GM04503 (cell line): ENCODE data around the gene CABP7.

Experiments
- DNase-seq: peaks from one replicate; pipeline ENCODE4 v3.0.0-alpha.2; 2012; ENCODE audit warnings: low read depth

The CABP7 gene

DNA sequence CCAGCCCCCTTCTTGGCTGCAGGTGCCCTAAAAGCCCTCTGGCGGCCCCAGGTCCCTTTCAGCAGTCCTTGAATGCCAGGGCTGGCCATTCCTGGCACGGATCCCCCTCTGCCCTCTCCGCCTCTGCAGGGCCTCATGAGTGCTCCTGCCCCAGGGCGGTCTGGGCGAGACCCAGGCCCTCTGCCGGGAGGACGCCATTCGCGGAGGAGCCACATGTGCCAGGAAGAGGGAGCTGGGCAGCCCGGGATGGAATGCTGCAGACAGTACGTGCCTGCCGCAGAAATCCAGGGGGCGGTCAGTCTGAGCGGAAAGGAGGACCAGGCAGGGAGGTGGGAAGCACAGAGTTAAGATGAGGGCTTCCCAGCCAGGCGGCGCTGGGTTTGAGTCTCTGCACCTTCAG lies 2.8 kb downstream of the CABP7 start:
- DNase-seq, result no peak

GRCh38 chr22:29723766-29724165 lies 4.0 kb downstream of the CABP7 start:
- DNase-seq, result no peak

DNA sequence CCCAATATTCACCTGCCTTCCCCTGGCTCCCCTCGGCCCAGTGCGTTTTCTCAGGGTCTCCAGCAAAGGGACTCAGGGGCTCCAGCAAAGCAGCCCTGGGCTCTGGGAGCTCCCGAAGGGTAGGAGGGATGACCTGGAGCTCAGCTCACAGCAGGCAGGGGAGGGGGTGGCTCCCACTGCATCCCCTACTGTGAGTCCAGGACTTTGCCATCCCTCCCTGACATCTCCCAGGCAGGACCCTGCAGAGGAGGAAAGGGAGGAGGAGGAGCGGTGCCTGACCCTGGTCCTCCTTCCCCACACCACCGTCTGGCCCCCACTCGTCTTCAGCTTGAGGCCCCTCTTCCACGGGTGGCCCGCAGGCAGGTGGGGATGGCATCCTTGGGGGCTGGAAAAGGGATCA lies 5.0 kb downstream of the CABP7 start:
- no peak for DNase-seq

DNA sequence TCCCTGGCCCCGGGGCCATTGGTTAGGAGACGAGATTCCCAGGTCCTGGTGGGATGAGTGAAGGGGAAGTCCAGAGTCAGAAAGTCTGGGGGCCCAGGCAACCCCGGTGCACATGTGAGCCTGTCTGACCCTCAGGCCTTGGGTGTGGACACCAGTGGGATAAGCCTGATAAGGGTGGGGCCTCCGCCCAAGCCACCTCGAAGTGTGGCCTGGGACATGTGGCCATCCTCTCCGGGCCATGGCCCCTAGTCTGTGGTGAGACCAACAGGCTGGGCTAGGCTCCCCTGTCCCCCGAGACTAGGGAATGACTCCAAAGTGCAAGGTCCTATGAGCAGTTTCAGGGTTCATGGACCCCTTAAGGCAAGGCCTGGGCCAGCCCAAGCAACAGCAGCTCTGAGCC lies 6.3 kb downstream of the CABP7 start:
- DNase-seq, result no peak

GRCh38 chr22:29726512-29727130 lies 6.8 kb downstream of the CABP7 start:
- DNase-seq, result no peak

DNA sequence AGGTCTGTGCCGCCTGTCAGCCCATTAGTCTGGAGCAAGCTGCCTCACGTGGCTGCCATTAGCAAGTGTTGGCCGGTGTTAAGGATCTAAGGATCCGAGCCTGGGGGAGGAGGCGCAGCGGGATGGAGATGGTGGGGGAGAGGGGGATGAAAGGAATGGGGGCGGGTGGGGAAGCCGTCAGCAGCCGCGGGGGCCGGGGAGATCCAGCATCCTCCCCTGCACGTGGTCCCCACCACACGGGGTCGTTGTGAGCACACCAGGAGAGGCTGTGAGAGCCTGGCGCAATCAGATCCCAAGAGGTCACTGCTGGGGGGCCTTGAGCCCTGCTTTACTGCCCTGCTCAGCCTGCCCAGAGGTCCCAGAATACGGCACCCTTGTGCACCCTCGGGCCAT lies 7.3 kb downstream of the CABP7 start:
- DNase-seq, result no peak

DNA sequence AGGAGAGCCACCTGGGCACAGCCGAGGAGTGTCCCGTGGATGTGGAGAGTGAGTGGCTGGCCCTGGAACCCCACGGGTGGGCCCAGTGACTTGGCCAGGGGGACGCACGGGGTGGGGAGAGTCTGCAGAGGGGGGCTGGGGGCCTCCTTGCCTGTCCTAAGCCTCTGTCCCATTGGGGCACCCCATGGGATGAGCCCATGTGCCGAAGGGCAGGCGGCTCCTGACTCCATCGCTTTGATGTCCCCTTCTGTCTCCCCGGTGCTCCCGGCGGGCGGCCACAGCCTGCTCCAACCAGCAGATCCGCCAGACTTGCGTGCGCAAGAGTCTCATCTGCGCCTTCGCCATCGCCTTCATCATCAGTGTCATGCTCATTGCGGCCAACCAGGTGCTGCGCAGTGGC lies 9.4 kb downstream of the CABP7 start:
- DNase-seq, result no peak

DNA sequence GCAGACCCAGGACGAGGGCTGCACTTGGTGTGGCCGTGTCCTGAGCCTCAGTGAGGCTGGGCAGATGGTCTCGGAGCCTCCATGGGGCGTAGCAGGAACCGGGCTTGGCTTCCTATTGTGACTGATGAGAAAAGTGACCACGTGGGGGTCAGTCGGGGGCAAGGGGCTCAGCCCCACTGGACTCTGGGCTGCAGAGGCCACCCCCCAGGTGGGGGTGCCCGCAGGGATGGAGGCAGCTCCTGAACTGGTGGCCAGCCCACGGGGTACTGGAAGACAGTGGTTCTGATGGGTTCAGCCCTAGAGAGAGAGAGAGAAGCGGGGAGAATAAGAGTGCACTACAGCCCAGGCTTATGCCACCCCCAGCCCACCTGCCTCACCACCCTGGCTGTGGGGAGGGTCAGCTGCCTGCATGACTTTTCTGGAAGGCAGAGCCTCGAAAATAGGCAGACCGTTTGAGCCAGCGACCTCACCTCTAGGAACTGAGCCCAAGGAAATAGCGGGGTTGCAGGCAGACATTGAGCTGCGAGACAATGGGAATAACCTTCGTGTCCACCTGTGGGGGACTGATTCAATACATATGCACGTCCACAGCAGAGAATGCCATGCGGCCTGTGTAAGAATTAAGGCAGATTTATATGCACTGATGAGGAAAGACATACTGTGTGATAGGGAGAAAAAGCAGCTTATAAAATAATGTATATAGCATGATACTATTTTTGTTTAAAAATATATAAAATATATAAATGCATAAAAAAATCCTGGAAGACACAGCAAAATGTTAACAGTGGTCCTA lies 11.5 kb downstream of the CABP7 start:
- no peak for DNase-seq

GRCh38 chr22:29732883-29733282 lies 13.1 kb downstream of the CABP7 start:
- no peak for DNase-seq

- DNase-seq, result no peak
Observed at GRCh38 chr22:29733362-29734201, 13.8 kb downstream of the CABP7 start.

DNA sequence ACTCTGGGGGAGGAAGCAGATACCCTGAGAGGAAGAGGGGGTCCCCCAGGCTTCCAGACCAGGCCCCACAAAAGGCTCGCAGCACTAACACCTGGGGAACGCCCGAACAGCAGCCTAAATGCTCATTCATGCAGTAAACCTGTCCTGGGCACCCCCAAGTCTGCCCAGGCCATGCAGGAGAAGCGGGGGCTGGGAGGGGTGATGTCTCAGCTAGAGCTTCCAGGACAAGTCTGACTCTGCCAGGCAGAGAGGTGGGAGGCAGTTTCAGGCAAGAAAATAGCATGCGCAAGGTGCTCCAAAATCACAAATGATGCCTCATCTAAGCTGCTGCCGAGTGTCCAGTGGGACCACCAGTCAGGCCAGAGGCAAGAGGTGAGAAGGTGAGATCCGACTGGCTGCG lies 14.6 kb downstream of the CABP7 start:
- no peak for DNase-seq

GRCh38 chr22:29734838-29735237 lies 15.0 kb downstream of the CABP7 start:
- DNase-seq, result no peak

GRCh38 chr22:29735416-29735815 lies 15.6 kb downstream of the CABP7 start:
- no peak for DNase-seq

- DNase-seq, result no peak
Observed at GRCh38 chr22:29737251-29738117, 17.7 kb downstream of the CABP7 start.

GRCh38 chr22:29738118-29738815 lies 18.5 kb downstream of the CABP7 start:
- DNase-seq, result no peak

DNA sequence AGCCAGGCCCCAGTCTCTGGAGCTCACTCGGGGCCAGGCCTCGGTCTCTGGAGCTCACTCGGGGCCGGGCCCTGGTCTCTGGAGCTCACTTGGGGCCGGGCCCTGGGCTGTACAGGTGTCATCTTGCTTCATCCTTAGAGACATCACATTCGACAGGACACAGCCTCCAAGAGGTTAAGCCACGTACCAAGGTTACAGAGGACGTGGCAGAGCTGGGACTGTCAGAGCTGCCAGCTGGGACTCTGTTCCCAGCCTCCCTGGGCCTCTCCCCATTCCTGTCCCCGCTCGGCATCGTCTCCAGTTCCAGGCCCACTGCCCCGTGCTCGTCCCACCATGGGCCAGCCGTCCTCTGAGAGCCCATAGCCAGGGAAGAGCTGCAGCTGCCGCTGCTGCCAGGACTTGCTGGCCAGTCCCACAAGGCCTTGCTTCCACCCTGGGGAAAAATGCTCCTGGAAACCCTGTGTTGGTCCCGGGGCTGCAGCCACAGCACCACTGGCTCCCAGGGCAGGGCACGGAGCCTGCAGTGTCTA lies 19.6 kb downstream of the CABP7 start:
- no peak for DNase-seq

GRCh38 chr22:29740216-29740615 lies 20.4 kb downstream of the CABP7 start:
- no peak for DNase-seq

GRCh38 chr22:29741926-29742325 lies 22.1 kb downstream of the CABP7 start:
- no peak for DNase-seq

- no peak for DNase-seq
Observed at GRCh38 chr22:29742326-29742725, 22.5 kb downstream of the CABP7 start.

GRCh38 chr22:29744902-29745301 lies 25.1 kb downstream of the CABP7 start:
- peak; percentile 49 for DNase-seq

DNA sequence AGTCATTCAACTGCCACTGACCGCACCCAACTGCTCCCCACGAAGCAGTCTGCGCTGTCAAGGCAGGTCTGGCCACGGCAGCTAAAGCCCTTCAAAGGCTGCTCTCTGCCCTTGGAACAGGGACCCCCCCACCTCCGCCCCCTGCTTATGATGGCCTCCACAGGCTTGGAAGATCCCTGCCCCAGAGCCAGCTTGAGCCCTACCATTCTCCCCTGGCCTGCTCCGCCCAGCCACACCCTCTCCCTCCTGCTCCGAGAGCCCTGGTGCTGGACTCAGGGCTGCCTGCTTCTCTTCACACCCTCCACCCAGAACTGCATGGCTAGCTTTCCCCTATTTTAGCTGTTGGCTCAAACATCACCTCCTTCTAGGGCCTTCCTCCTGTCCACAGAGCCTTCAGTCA lies 28.0 kb downstream of the CABP7 start:
- DNase-seq, result no peak
